ENCODE measurements around the gene ZNF444. TPM values are rescaled to one million over a fixed set of nuclear protein-coding genes. Genes with fewer than 3 reads are reported as not detected.

ZNF444 gene
- total and polyA plus RNA-seq, 2 donors (not counting 1 experiment from before 2014, with no cell fraction given) = 6.4 to 17.5 TPM

DNA sequence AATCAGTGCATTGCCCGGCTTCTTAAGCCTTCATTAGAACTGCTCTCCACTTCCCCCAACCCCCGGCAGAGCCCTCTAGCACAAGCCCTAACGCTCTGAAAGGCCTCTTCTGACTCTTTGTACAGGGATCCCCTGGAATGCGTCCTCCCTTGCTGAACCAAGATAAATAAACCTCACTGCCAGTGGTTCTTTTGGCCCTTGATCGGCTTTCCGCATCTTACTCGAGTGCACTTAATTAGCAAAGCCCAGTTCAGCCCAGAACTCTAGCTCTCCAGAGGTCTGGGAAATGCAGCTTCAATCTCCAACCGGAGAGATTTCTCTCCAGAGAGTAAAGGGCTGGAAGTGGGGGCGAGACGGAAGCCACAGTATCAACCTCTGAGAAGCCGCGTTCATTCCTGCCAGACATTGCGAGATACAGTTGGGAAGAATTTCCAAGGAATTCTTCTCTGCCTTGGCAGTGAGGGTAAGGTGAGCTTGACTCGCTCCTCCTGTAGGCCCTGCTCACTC lies 8.7 kb upstream of the ZNF444 start:
- peak; percentile 70 to 72 for DNase-seq (ENCODE audit: low read depth in 2 of 2)
- H3K4me3 ChIP-seq (replicated peaks in 1 of 4; ENCODE audit: control extremely low read depth in 1 of 4, insufficient read depth in 1 of 4, low read depth in 3 of 4, low read length in 4 of 4) = peak overlapping the region in 1 of 4 experiments; percentile 34
- no peak for TF ChIP-seq EZH2 (IDR thresholded peaks at IDR 0.05; ENCODE audit: low read length, missing control alignments)
- TF ChIP-seq, protein P1, sequence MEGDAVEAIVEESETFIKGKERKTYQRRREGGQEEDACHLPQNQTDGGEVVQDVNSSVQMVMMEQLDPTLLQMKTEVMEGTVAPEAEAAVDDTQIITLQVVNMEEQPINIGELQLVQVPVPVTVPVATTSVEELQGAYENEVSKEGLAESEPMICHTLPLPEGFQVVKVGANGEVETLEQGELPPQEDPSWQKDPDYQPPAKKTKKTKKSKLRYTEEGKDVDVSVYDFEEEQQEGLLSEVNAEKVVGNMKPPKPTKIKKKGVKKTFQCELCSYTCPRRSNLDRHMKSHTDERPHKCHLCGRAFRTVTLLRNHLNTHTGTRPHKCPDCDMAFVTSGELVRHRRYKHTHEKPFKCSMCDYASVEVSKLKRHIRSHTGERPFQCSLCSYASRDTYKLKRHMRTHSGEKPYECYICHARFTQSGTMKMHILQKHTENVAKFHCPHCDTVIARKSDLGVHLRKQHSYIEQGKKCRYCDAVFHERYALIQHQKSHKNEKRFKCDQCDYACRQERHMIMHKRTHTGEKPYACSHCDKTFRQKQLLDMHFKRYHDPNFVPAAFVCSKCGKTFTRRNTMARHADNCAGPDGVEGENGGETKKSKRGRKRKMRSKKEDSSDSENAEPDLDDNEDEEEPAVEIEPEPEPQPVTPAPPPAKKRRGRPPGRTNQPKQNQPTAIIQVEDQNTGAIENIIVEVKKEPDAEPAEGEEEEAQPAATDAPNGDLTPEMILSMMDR (conservative IDR thresholded peaks at IDR 0.05 in 1 of 2, IDR thresholded peaks at IDR 0.05 in 1 of 2; ENCODE audit: low read depth in 1 of 2, low read length in 2 of 2) = no peak
- H3K9me3 ChIP-seq (ENCODE audit: control insufficient read depth, insufficient read depth, low read depth, low read length) = no peaks in the 10 kb centered on the region
- H2AFZ ChIP-seq (ENCODE audit: low read length) = no peak overlapping the region
- no peak overlapping the region for H3K9ac ChIP-seq (ENCODE audit: insufficient read depth, low read length)
- H3K79me2 ChIP-seq (ENCODE audit: control insufficient read depth, insufficient read depth, low read length) = no peaks in the 10 kb centered on the region
- no peak overlapping the region for H3K27ac ChIP-seq (ENCODE audit: insufficient read depth, low read length)
- H4K20me1 ChIP-seq (ENCODE audit: control insufficient read depth, extremely low read depth, insufficient read depth, low read length) = no peaks in the 10 kb centered on the region
- H3K27me3 ChIP-seq (ENCODE audit: control insufficient read depth, insufficient read depth, low read length) = no peaks in the 10 kb centered on the region
- H3K4me1 ChIP-seq (ENCODE audit: control insufficient read depth, extremely low read depth, insufficient read depth, low read length) = no peaks in the 10 kb centered on the region
- peak overlapping the region; percentile 20 for H3K4me2 ChIP-seq (ENCODE audit: extremely low read depth, insufficient read depth, low read length)
- no peaks in the 10 kb centered on the region for H3K36me3 ChIP-seq (ENCODE audit: control insufficient read depth, insufficient read depth, low read length)

DNA sequence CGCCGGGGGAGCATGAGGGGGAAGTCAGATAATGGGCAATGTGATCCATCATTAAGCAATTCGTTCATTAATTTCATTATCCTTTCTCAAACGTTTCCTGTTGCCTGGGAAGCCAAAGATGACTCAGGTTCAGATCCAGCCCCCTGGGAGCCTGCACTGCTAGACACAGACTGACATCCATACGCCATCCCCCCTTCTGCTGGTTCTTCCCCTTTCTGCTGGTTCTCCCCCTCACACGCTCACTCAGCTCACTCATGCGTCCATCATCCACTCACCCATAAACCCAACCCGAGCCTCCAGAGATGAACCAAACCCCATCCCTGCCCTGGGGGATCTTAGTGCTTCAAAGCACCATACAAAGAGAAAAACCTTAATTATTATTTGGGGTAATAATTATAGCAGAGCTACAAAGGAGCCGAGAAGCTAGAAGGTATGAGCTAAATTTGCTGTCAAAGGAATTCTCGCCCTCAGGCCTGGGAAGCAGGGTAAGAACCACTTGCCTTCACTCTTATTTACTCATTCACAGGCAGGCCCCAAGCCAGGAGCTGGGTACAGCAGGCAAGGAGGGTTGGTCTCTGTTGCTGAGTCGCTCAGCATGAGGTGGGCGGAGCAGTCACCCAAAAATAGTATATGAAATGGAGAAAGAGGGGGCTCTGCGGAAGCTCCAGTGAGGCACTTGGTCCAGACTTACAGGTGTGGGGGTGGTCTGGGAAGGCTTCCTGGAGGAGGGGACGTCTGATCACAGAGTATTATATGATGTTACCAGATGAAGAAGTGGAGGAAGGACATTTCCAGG lies 7.0 kb upstream of the ZNF444 start:
- H2AFZ ChIP-seq (ENCODE audit: low read length) = no peak overlapping the region
- no peaks in the 10 kb centered on the region for H3K9me3 ChIP-seq (ENCODE audit: control insufficient read depth, insufficient read depth, low read depth, low read length)
- no peaks in the 10 kb centered on the region for H3K79me2 ChIP-seq (ENCODE audit: control insufficient read depth, insufficient read depth, low read length)
- H4K20me1 ChIP-seq (ENCODE audit: control insufficient read depth, extremely low read depth, insufficient read depth, low read length) = no peaks in the 10 kb centered on the region
- no peaks in the 10 kb centered on the region for H3K27me3 ChIP-seq (ENCODE audit: control insufficient read depth, insufficient read depth, low read length)
- H3K4me2 ChIP-seq (ENCODE audit: extremely low read depth, insufficient read depth, low read length) = no peak overlapping the region
- no peak overlapping the region for H3K4me3 ChIP-seq (replicated peaks in 1 of 4; ENCODE audit: control extremely low read depth in 1 of 4, insufficient read depth in 1 of 4, low read depth in 3 of 4, low read length in 4 of 4)
- no peak for DNase-seq (ENCODE audit: low read depth in 2 of 2)
- H3K4me1 ChIP-seq (ENCODE audit: control insufficient read depth, extremely low read depth, insufficient read depth, low read length) = no peaks in the 10 kb centered on the region
- no peak overlapping the region for H3K9ac ChIP-seq (ENCODE audit: insufficient read depth, low read length)
- no peaks in the 10 kb centered on the region for H3K36me3 ChIP-seq (ENCODE audit: control insufficient read depth, insufficient read depth, low read length)
- TF ChIP-seq, protein P1 (conservative IDR thresholded peaks at IDR 0.05 in 1 of 2, IDR thresholded peaks at IDR 0.05 in 1 of 2; ENCODE audit: low read depth in 1 of 2, low read length in 2 of 2) = no peak
- TF ChIP-seq EZH2 (IDR thresholded peaks at IDR 0.05; ENCODE audit: low read length, missing control alignments) = no peak
- H3K27ac ChIP-seq (ENCODE audit: insufficient read depth, low read length) = no peak overlapping the region

DNA sequence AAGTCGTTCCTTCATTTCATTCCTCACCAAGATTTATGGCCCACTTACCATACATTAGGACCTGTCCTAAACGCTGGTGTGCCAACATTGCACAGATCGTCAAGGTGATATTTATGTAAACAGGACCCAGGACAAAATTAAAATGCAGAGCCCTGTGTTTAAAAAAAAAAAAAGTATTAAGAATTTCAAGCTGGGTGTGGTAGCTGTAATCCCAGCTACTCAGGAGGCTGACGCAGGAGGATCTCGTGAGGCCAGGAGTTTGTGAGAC lies 6.5 kb upstream of the ZNF444 start:
- Histone ChIP-seq H3K36me3 (ENCODE audit: control insufficient read depth, insufficient read depth, low read length) (no peaks in the 10 kb centered on the region), H3K4me1 (ENCODE audit: control insufficient read depth, extremely low read depth, insufficient read depth, low read length) (no peaks in the 10 kb centered on the region), H3K9ac (ENCODE audit: insufficient read depth, low read length) (no peak overlapping the region), H3K27ac (ENCODE audit: insufficient read depth, low read length) (no peak overlapping the region), H3K27me3 (ENCODE audit: control insufficient read depth, insufficient read depth, low read length) (no peaks in the 10 kb centered on the region), H3K9me3 (ENCODE audit: control insufficient read depth, insufficient read depth, low read depth, low read length) (no peaks in the 10 kb centered on the region), H3K4me2 (ENCODE audit: extremely low read depth, insufficient read depth, low read length) (no peak overlapping the region), H3K79me2 (ENCODE audit: control insufficient read depth, insufficient read depth, low read length) (no peaks in the 10 kb centered on the region), H2AFZ (ENCODE audit: low read length) (no peak overlapping the region), H4K20me1 (ENCODE audit: control insufficient read depth, extremely low read depth, insufficient read depth, low read length) (no peaks in the 10 kb centered on the region), H3K4me3 (replicated peaks in 1 of 4; ENCODE audit: control extremely low read depth in 1 of 4, insufficient read depth in 1 of 4, low read depth in 3 of 4, low read length in 4 of 4) (no peak overlapping the region)
- TF ChIP-seq EZH2 (IDR thresholded peaks at IDR 0.05; ENCODE audit: low read length, missing control alignments) = no peak
- TF ChIP-seq, protein P1 (conservative IDR thresholded peaks at IDR 0.05 in 1 of 2, IDR thresholded peaks at IDR 0.05 in 1 of 2; ENCODE audit: low read depth in 1 of 2, low read length in 2 of 2) = no peak
- no peak for DNase-seq (ENCODE audit: low read depth in 2 of 2)
